Coronary artery (tissue), 2 donors: Measurements from ENCODE around the gene PRR11.

Experiments
- DNase-seq: peaks from one replicate; pipeline ENCODE4 v3.0.0-alpha.2; 2017; ENCODE audit warnings: low spot score
- H3K27ac ChIP-seq, 2 donors: fragments of 200-600 bp; sonication (generic); one replicate each; pipeline ENCODE4 v1.5.1; 2016 to 2019
- H3K4me3 ChIP-seq: fragments of 200-600 bp; sonication (generic); 2 replicates; pipeline ENCODE4 v1.5.1; 2016; ENCODE audit warnings: mild to moderate bottlenecking, moderate library complexity
- CTCF ChIP-seq: fragments of 200-600 bp; sonication (generic); IDR thresholded peaks from one replicate; pipeline ENCODE4 v1.5.1; 2019; ENCODE audit warnings: antibody characterized with exemption

PRR11 gene

GRCh38 chr17:59155439-59156177 is at the start of gene PRR11:
Gene PRR11, plus strand, starts transcription at chr17:59155746. Its CDS starts 14,007 bp downstream, at chr17:59169753.
- TF ChIP-seq CTCF, result no peak
- Histone ChIP-seq H3K4me3 (peak within 1 kb of the TSS; percentile 85), H3K27ac (peak within 1 kb of the TSS; percentile 59 to 83)
- no peak for DNase-seq

DNA sequence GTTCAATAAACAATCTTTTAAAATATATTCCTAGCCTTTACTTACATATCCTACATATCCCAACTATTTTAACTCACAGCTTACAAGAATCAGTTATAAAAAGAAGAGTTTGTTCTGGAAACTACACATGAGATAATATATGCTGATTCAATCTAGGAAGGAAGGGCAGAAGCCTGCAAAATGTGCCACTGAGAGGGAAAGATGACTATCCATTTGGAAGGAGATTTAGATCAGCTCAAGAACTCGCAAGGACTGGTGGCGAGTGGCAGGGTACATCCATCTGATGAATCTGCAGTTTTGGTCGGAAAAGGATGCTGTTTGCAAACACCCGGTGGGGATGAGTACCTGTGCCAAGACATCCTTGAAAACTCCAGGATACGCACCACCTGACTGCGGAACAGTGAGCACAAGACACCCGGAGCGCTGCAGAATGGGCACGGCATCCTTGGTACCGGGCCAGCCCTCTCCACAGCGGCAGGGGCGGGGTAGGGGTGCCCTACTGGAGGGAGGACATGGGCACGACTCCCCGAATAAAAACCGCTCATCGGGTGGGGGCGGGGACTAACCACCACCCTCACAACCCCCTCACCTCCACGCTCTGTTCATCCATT is 49.6 kb upstream of the PRR11 start:
- peak; percentile 80 for DNase-seq
- TF ChIP-seq CTCF, result no peak
- peak overlapping the region; percentile 78 to 94 for H3K27ac ChIP-seq
- H3K4me3 ChIP-seq, result peak overlapping the region; percentile 94

- H3K4me3 ChIP-seq, result peak within 1 kb of the TSS; percentile 94
- no peak for TF ChIP-seq CTCF
- H3K27ac ChIP-seq, result peak within 1 kb of the TSS; percentile 78 to 94
- DNase-seq, result peak; percentile 99
These were observed 48.9 kb upstream of the PRR11 start, which contains the start of gene TRIM37 for GRCh38 chr17:59106463-59107305. Gene TRIM37, minus strand, starts transcription at chr17:59106880. Its CDS starts 419 bp downstream, at chr17:59106461.

- Histone ChIP-seq H3K27ac (peak overlapping the region; percentile 67 to 94), H3K4me3 (peak overlapping the region; percentile 94)
- DNase-seq, result no peak
- no peak for TF ChIP-seq CTCF
These were observed 48.3 kb upstream of the PRR11 start for GRCh38 chr17:59107306-59107670.

GRCh38 chr17:59108400-59109102 is 47.0 kb upstream of the PRR11 start:
- no peak overlapping the region for H3K27ac ChIP-seq
- TF ChIP-seq CTCF, result no peak
- no peak overlapping the region for H3K4me3 ChIP-seq
- DNase-seq, result no peak

- no peak for DNase-seq
- no peak for TF ChIP-seq CTCF
- Histone ChIP-seq H3K4me3 (no peak overlapping the region), H3K27ac (no peak overlapping the region)
These were observed 44.6 kb upstream of the PRR11 start for GRCh38 chr17:59110973-59111372.
